Activated T-cell treated with anti-CD3 and anti-CD28 coated beads, Interleukin-2, amount 50 U/mL, for 4 hours (primary cell): ENCODE data around the gene FAM81A. TPM values are rescaled to one million over a fixed set of nuclear protein-coding genes. Genes with fewer than 3 reads are reported as not detected.

Experiments used
- ATAC-seq, 2 donors: fragments of 200-7000 bp; cut with Tn5 transposase; one replicate each; pipeline ENCODE4 v1.10.0; 2021
- DNase-seq: peaks from one replicate; pipeline ENCODE4 v3.0.0-alpha.2; 2020
- H3K27me3 Mint-ChIP-seq: one replicate; pipeline ENCODE4 v1.8.0; 2021; ENCODE audit warnings: low read depth, mixed read lengths
- H3K36me3 Mint-ChIP-seq: one replicate; pipeline ENCODE4 v1.8.0; 2022; ENCODE audit warnings: mixed read lengths; ENCODE audit not compliant: insufficient read depth
- H3K4me1 Mint-ChIP-seq: one replicate; pipeline ENCODE4 v1.8.0; 2021; ENCODE audit warnings: low read depth, mixed read lengths
- H3K4me3 Mint-ChIP-seq: one replicate; pipeline ENCODE4 v1.8.0; 2021; ENCODE audit warnings: mild to moderate bottlenecking, moderate library complexity, mixed read lengths
- H3K9me3 Mint-ChIP-seq: one replicate; pipeline ENCODE4 v1.8.0; 2021; ENCODE audit warnings: mixed read lengths
- total RNA-seq, 3 donors: library from RNA; stranded (reverse); gene quantifications; one replicate each; pipeline ENCODE4 v1.2.1, GENCODE V29; 2021

Gene FAM81A
- total RNA-seq, 3 donors from 2014 or later: 0.08 to 0.81 (median 0.40) TPM

DNA sequence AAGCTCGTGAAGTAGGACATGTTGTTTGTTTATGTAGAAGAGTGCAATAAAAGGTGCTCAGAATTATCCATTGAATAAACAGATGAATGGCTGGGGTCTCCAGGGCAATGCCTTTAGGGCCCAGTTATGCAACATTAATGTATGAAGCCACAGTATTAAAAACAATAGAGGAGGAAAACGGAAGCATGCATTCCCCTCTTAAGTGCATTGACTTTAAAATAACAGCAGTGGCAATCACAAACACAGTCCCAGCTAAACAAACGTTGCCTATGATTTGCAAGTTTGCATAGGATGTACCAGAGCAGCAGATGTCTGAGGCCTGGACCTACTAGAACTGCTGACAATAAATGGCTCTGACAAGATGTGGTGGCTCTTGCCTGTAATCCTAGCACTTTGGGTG is 113.0 kb downstream of the FAM81A start:
- Mint-ChIP-seq H3K27me3 (peaks cover 12% of the 10 kb centered on the region), H3K36me3 (no peaks in the 10 kb centered on the region), H3K4me1 (no peaks in the 10 kb centered on the region), H3K9me3 (no peaks in the 10 kb centered on the region), H3K4me3 (no peak overlapping the region)
- no peak for DNase-seq
- ATAC-seq: no peak

DNA sequence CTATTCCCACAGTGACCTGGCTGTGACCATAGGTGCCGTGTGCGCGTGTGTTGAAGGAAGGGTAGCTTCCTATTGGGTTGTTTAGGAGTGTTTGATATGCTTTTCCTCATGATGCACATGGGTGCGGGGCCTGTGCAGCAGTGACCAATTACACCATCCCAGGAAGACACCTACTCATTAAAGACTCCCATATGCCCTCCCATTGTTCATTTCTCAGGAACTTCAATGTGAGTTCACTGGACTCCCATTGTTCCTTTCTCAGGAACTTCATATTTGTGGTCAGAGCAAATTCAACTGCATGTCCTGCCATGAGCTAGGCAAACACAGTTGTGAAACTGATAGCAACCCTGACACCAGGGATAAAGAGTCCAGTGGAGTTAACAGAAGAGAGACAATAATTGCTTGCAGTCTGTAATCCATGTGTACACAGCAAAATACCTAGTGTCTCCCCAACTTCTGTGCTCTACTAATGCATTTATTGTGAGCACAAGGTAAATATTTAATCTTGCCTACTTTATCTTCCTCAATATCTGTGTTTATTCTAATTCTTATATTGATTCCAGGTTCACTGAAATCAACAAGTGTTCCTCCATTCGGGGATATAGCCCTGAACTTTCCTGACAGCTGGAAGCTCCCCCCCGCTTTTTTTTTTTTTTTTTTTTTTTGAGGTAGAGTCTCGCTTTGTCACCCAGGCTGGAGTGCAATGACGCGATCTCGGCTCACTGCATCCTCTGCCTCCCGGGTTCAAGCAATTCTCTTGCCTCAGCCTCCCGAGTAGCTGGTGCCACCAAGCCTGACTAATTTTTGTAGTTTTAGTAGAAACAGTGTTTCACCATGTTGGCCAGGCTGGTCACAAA is 116.1 kb downstream of the FAM81A start:
- H3K4me3 Mint-ChIP-seq: no peak overlapping the region
- DNase-seq (no peak), ATAC-seq (no peak)
- H3K4me1 Mint-ChIP-seq: no peaks in the 10 kb centered on the region
- no peaks in the 10 kb centered on the region for H3K9me3 Mint-ChIP-seq
- H3K36me3 Mint-ChIP-seq: no peaks in the 10 kb centered on the region
- H3K27me3 Mint-ChIP-seq: peaks cover 6% of the 10 kb centered on the region

DNA sequence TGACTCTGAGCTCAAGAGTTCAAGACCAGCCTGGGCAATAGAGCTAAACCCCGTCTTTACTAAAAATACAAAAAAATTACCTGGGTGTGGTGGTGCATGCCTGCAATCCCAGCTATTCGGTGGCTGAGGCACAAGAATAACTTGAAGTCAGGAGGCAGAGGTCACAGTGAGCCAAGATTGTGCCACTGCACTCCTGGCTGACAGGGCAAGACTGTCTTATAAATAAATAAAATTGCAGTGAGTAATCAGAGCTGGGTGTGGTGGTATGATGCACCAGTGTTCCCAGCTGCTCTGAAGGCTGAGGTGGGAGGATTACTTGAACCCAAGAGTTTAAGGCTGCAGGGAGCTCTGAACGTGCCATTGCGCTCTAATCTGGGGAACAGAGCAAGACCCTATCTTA is 117.7 kb downstream of the FAM81A start:
- H3K36me3 Mint-ChIP-seq: no peaks in the 10 kb centered on the region
- no peaks in the 10 kb centered on the region for H3K4me1 Mint-ChIP-seq
- DNase-seq (no peak), ATAC-seq (no peak)
- peaks cover 6% of the 10 kb centered on the region for H3K27me3 Mint-ChIP-seq
- H3K4me3 Mint-ChIP-seq: no peak overlapping the region
- no peaks in the 10 kb centered on the region for H3K9me3 Mint-ChIP-seq

DNA sequence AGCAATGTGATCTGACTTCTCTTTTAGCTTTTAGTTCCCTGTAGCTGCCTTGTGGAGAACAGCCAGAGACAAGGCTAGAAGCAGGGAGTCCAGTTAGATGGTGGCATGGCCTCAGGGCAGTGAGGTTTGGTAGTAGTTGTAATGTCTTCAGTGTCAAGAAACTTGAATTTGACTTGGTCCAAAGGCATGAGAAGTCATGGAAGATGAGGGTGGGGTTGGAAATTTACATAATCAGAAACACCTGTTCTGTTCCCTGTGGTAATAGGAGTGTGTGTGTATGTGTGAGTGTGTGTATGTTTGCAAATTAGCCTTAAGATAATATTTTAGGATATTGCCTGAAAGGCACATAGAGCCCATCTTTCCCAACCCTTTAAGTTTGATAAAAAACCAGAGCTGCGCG is 118.4 kb downstream of the FAM81A start:
- no peak for ATAC-seq
- Mint-ChIP-seq H3K4me3 (no peak overlapping the region), H3K27me3 (peaks cover 6% of the 10 kb centered on the region), H3K9me3 (no peaks in the 10 kb centered on the region), H3K36me3 (no peaks in the 10 kb centered on the region), H3K4me1 (no peaks in the 10 kb centered on the region)
- DNase-seq: no peak

DNA sequence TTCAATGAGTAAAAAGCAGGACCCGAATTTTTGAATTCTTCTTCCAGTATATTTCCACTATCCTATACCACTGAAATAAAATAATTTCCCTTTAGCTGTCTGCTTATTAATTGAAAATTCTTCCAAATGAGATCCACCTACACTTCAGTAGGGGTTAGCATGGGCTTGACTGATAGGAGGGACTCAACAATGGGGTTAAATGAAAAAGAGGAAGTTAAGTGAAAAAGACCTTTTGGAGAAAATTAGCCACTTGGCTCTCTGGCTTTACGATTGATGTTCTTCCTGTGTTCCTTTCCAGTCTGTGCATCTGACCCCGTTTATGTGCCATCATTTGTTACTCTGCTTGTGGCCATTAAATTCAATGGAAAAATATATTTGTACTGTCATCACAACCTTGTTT is 119.6 kb downstream of the FAM81A start:
- peaks cover 3% of the 10 kb centered on the region for H3K27me3 Mint-ChIP-seq

DNA sequence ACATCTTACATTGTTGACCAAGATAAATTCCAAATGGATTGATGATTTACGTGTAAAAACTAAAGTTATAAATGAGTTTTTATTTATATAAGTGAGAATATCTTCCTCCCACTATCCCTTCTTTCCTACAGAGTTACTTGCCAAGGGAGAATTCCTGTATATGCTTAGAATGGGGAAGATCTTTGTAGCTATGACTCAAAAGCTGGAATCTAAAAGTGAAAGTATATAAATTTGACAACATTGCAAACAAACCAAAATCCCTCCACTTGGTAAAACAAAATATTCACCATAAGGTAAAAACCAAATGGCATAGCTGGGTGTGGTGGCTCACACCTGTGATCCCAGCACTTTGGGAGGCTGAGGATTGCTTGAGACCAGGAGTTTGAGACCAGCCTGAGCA is 120.9 kb downstream of the FAM81A start:
- Mint-ChIP-seq H3K27me3 (peaks cover 3% of the 10 kb centered on the region), H3K36me3 (no peaks in the 10 kb centered on the region), H3K4me3 (no peak overlapping the region), H3K4me1 (no peaks in the 10 kb centered on the region), H3K9me3 (no peaks in the 10 kb centered on the region)
- ATAC-seq (no peak), DNase-seq (no peak)

More for the DNA sequence above, 119.6 kb downstream of the FAM81A start:
- DNase-seq: no peak
- H3K36me3 Mint-ChIP-seq: no peaks in the 10 kb centered on the region
- H3K9me3 Mint-ChIP-seq: no peaks in the 10 kb centered on the region
- no peak for ATAC-seq
- H3K4me3 Mint-ChIP-seq: no peak overlapping the region
- H3K4me1 Mint-ChIP-seq: no peaks in the 10 kb centered on the region

DNA sequence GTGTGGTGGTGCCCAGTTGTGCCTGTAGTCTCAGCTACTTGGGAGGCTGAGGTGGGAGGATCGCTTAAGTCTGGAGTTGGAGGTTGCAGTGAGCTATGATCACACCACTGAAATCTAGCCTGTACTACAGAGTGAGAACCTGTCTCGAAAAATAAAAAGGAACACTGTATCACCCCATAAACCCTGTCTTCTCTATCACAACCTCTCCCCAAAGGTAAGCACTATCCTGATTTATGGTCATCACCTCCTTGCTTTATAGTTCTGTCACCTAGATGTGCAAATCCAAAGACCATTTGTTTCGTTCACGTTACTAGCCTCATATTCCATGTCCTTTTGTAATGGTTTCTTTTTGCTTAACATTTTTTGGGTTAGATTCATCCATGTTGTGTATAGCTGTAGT is 123.6 kb downstream of the FAM81A start:
- no peak for DNase-seq
- Mint-ChIP-seq H3K27me3 (peaks cover under 1% of the 10 kb centered on the region), H3K36me3 (no peaks in the 10 kb centered on the region), H3K4me1 (no peaks in the 10 kb centered on the region), H3K9me3 (no peaks in the 10 kb centered on the region), H3K4me3 (no peak overlapping the region)
- ATAC-seq: no peak

DNA sequence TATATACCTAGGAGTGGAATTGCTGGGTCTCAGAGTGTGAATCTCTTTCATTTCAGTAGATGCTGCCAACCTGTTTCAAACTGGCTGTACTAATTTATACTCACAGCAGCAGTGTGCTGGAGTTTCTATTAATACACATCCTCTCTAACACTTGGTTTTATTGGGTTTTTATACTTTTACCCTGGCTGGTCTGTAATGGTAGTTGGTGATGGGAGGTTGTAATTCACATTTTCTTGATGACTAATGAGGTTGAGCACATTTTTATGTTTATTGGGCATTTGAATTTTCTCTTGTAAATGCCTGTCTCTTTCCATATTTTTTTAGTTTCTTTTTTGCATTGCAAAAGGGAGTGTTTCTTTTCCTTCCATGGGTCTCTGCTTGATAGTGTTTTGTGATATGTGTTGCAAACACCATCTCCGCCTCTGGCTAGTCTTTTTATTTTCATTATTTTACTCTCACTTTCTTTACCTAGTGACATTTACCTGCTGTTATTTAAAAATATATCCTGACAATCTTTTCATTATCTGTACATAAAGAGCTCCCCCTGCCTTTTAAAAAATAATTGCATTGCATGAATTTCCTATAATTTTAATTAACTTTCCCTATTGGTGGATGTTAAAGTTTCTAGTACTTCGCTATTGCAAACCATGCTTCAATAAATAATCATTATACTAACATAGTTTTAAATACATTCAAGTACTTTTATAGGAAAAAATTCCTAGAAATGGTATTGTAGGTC is 124.6 kb downstream of the FAM81A start:
- Mint-ChIP-seq H3K27me3 (peaks cover 6% of the 10 kb centered on the region), H3K9me3 (no peaks in the 10 kb centered on the region), H3K4me1 (no peaks in the 10 kb centered on the region), H3K4me3 (no peak overlapping the region), H3K36me3 (no peaks in the 10 kb centered on the region)
- DNase-seq: no peak
- ATAC-seq: no peak

DNA sequence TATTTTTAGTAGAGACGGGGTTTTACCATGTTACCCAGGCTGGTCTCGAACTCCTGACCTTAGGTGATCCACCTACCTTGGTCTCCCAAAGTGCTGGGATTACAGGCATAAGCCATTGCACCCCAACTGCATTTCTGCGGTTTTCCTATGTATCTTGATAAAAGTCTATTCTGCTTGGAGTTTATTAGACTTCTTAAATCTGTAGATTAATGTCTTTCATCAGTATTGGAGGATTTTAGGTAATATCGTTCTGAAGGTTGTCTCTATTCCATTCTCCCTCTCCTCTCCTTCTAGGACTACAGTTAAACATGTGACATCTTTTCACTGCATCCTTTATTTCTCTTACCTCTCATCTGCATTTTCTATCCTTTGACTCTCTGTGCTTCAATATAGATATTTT is 127.3 kb downstream of the FAM81A start:
- Mint-ChIP-seq H3K9me3 (no peaks in the 10 kb centered on the region), H3K4me3 (no peak overlapping the region), H3K4me1 (no peaks in the 10 kb centered on the region), H3K36me3 (no peaks in the 10 kb centered on the region), H3K27me3 (peaks cover 6% of the 10 kb centered on the region)
- DNase-seq: no peak
- ATAC-seq: no peak

DNA sequence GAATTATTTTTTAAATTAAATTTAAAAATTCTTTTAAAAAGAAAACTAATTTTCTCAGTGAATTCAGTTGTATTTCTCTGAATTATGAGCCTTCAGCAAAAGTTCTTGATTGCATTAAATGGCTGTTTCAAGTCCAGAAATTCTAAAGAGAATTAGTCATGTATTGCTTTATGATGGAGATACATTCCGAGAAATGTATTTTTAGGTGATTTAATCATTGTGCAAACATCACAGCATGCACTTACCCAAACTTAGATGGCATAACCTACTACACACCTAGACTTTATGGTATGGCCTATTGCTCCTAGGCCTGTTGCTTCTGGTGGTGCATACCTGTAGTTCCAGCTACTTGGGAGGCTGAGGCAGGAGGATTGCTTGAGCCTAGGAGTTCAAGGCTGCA is 129.3 kb downstream of the FAM81A start:
- H3K9me3 Mint-ChIP-seq: no peaks in the 10 kb centered on the region

DNA sequence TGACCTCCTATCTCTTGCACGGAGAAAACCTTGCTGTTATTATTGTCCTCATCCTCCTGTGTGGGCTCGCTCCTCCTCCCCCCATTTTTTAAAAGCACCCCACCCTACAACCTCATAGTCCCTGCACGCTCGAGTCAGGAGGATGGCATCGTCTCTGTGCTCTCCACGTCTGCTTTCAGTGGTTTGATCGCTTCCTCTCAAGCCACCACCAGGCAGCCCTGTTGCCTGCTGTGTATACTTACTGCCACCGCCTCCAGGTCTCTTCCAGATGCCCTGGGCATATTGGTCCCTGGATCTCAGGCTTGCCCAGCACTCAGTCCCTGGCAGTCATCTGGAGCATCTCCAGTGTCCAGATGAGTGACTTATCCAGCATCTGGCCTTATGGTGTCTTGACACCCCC is 131.5 kb downstream of the FAM81A start:
- no peak overlapping the region for H3K4me3 Mint-ChIP-seq
- peaks cover 6% of the 10 kb centered on the region for H3K27me3 Mint-ChIP-seq
- ATAC-seq (no peak), DNase-seq (no peak)
- H3K36me3 Mint-ChIP-seq: no peaks in the 10 kb centered on the region
- H3K4me1 Mint-ChIP-seq: no peaks in the 10 kb centered on the region
- no peaks in the 10 kb centered on the region for H3K9me3 Mint-ChIP-seq

More for the DNA sequence above, 129.3 kb downstream of the FAM81A start:
- H3K36me3 Mint-ChIP-seq: no peaks in the 10 kb centered on the region
- H3K27me3 Mint-ChIP-seq: peaks cover 6% of the 10 kb centered on the region
- H3K4me1 Mint-ChIP-seq: no peaks in the 10 kb centered on the region
- no peak overlapping the region for H3K4me3 Mint-ChIP-seq
- ATAC-seq (no peak), DNase-seq (no peak)

DNA sequence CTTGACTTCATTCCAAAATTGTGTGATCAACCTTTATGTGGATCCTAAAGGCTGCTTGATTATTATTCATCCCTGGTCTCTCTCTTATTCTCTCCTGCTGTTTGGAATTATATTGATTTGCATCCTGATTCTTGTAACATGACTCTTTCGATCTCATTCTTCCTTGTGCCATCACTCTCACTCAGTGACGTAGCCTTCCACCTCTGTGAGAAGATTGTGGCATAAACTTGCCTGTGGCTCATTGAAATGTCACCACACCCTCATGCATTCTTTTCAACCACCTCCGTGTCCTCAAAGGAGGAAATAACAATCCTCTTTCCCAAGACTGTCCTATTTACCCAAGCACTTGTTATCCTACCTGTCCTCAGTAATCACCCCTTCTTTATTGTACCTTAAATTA is 132.3 kb downstream of the FAM81A start:
- DNase-seq (no peak), ATAC-seq (no peak)
- Mint-ChIP-seq H3K36me3 (no peaks in the 10 kb centered on the region), H3K4me1 (no peaks in the 10 kb centered on the region), H3K9me3 (no peaks in the 10 kb centered on the region), H3K4me3 (no peak overlapping the region), H3K27me3 (peaks cover 6% of the 10 kb centered on the region)

DNA sequence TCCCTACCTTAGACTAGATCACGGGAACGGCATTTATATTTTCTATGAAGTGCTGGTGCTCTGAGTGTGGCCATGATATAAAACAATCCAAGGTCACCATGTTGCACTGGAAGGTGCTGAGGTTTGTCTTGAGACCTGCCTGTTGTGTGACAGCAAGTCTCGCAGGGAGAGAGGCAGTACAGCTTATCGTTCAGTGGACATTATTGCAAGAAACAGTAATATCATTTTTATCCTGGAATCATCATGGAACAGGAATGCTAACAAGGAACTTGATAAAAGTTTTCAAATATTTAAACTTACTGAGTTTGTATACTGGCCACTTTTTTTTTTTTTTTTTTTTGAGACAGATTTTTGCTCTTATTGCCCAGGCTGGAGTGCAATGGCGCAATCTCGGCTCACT is 133.6 kb downstream of the FAM81A start:
- no peak for DNase-seq
- Mint-ChIP-seq H3K9me3 (no peaks in the 10 kb centered on the region), H3K27me3 (peaks cover 5% of the 10 kb centered on the region), H3K36me3 (no peaks in the 10 kb centered on the region), H3K4me1 (no peaks in the 10 kb centered on the region), H3K4me3 (no peak overlapping the region)
- ATAC-seq: no peak
